SK-N-SH treated with all-trans-retinoic acid at 6 μM for 48 hours (cell line): Measurements from ENCODE around the gene USP6NL.

Experiments used
- ARNTL ChIP-seq: fragments of 450-650 bp; formaldehyde crosslinking; IDR thresholded peaks from 2 replicates; pipeline ENCODE4 v1.5.0; 2020; ENCODE audit warnings: low read depth, mild to moderate bottlenecking, moderate library complexity, borderline replicate concordance
- BACH2 ChIP-seq: fragments of 250-450 bp; sonication (Bioruptor Pico); IDR thresholded peaks from 2 replicates; pipeline ENCODE4 v1.9.0; 2021; ENCODE audit warnings: mild to moderate bottlenecking, borderline replicate concordance
- CREB5 ChIP-seq: fragments of 250-450 bp; sonication (Bioruptor Pico); IDR thresholded peaks from 2 replicates; pipeline ENCODE4 v1.5.1; 2020; ENCODE audit warnings: low read depth, mild to moderate bottlenecking, moderate library complexity
- GLIS3 ChIP-seq: fragments of 250-450 bp; sonication (Bioruptor Pico); IDR thresholded peaks from 2 replicates; pipeline ENCODE4 v1.5.0; 2020; ENCODE audit warnings: mild to moderate bottlenecking, moderate library complexity
- OSR1 ChIP-seq: fragments of 250-450 bp; sonication (Bioruptor Pico); IDR thresholded peaks from 2 replicates; pipeline ENCODE4 v1.8.0; 2022; ENCODE audit warnings: moderate library complexity, mild to moderate bottlenecking, inconsistent platforms
- PATZ1 ChIP-seq: fragments of 250-450 bp; sonication (Bioruptor Pico); IDR thresholded peaks from 2 replicates; pipeline ENCODE4 v1.8.0; 2020; ENCODE audit warnings: mild to moderate bottlenecking, moderate library complexity, borderline replicate concordance
- POU6F1 ChIP-seq: fragments of 250-450 bp; sonication (Bioruptor Pico); IDR thresholded peaks from 2 replicates; pipeline ENCODE4 v1.8.0; 2021; ENCODE audit warnings: low read depth, mild to moderate bottlenecking, moderate library complexity, borderline replicate concordance
- PPARA ChIP-seq: fragments of 250-450 bp; sonication (Bioruptor Pico); IDR thresholded peaks from 2 replicates; pipeline ENCODE4 v1.5.0; 2020; ENCODE audit warnings: mild to moderate bottlenecking, borderline replicate concordance
- RARB ChIP-seq: fragments of 250-450 bp; sonication (Bioruptor Pico); IDR thresholded peaks from 2 replicates; pipeline ENCODE4 v1.8.0; 2021; ENCODE audit warnings: mild to moderate bottlenecking, moderate library complexity
- SNAI2 ChIP-seq: fragments of 250-450 bp; sonication (Bioruptor Pico); IDR thresholded peaks from 2 replicates; pipeline ENCODE4 v1.5.0; 2020; ENCODE audit warnings: mild to moderate bottlenecking, moderate library complexity
- ZFP3 ChIP-seq: fragments of 250-450 bp; sonication (Bioruptor Pico); IDR thresholded peaks from 2 replicates; pipeline ENCODE4 v1.5.0; 2020; ENCODE audit warnings: mild to moderate bottlenecking, moderate library complexity
- ZFP30 ChIP-seq: fragments of 450-650 bp; formaldehyde crosslinking; IDR thresholded peaks from 2 replicates; pipeline ENCODE4 v1.5.0; 2022; ENCODE audit warnings: mild to moderate bottlenecking, moderate library complexity
- ZNF565 ChIP-seq: fragments of 450-650 bp; formaldehyde crosslinking; conservative IDR thresholded peaks from 2 replicates; pipeline ENCODE4 v1.5.0; 2020; ENCODE audit warnings: low read depth, mild to moderate bottlenecking, moderate library complexity
- ZNF8 ChIP-seq: fragments of 450-650 bp; formaldehyde crosslinking; IDR thresholded peaks from 2 replicates; pipeline ENCODE4 v1.5.0; 2020; ENCODE audit warnings: mild to moderate bottlenecking, moderate library complexity

- no peak for TF ChIP-seq GLIS3 (CRISPR knock-in tag)
- TF ChIP-seq SNAI2 (CRISPR knock-in tag): no peak
- TF ChIP-seq RARB (CRISPR knock-in tag): no peak
- no peak for TF ChIP-seq ZFP30 (CRISPR knock-in tag)
- no peak for TF ChIP-seq CREB5
- no peak for TF ChIP-seq PATZ1 (CRISPR knock-in tag)
- TF ChIP-seq OSR1 (CRISPR knock-in tag): no peak
- no peak for TF ChIP-seq ZFP3
- TF ChIP-seq ZNF8 (CRISPR knock-in tag): no peak
- TF ChIP-seq ARNTL (CRISPR knock-in tag): no peak
- no peak for TF ChIP-seq POU6F1 (CRISPR knock-in tag)
- no peak for TF ChIP-seq BACH2 (CRISPR knock-in tag)
- TF ChIP-seq ZNF565 (CRISPR knock-in tag): no peak
- no peak for TF ChIP-seq PPARA
Observed at GRCh38 chr10:11586170-11586569, 25.3 kb downstream of the USP6NL start.
